Activated T-cell treated with anti-CD3 and anti-CD28 coated beads for 4 hours (primary cell): Measurements from ENCODE around the gene ANAPC5.
"Not testable (repeated sequence)": the region's sequence is repeated elsewhere in the genome, so short reads cannot be mapped to it uniquely, and the experiment has no call there.

Source experiments
- DNase-seq: peaks from one replicate; pipeline ENCODE4 v3.0.0-alpha.2; 2020

The ANAPC5 gene

GRCh38 chr12:121351820-121352681, at the start of gene ANAPC5:
Gene ANAPC5, minus strand, starts transcription at chr12:121352411. Its CDS starts 71 bp downstream, at chr12:121352340.
- DNase-seq = peak; percentile 82

GRCh38 chr12:121400332-121401139, 48.3 kb upstream of the ANAPC5 start:
- peak; percentile 43 for DNase-seq

- DNase-seq = peak; percentile 94
Observed at GRCh38 chr12:121399391-121400331, 47.5 kb upstream of the ANAPC5 start, which contains the start of gene RNF34. Gene RNF34, plus strand, starts transcription at chr12:121400118. Its CDS starts 95 bp downstream, at chr12:121400213.

GRCh38 chr12:121398355-121398754, 46.1 kb upstream of the ANAPC5 start:
- DNase-seq = no peak

GRCh38 chr12:121397521-121397920, 45.3 kb upstream of the ANAPC5 start:
- no peak for DNase-seq

- DNase-seq = no peak
Observed at GRCh38 chr12:121392325-121392716, 40.1 kb upstream of the ANAPC5 start.

GRCh38 chr12:121391619-121392324, 39.6 kb upstream of the ANAPC5 start:
- no peak for DNase-seq

GRCh38 chr12:121390856-121391255, 38.6 kb upstream of the ANAPC5 start:
- no peak for DNase-seq

- DNase-seq = no peak
Observed at GRCh38 chr12:121388421-121388981, 36.3 kb upstream of the ANAPC5 start.

- DNase-seq = not testable (repeated sequence)
Observed at GRCh38 chr12:121384891-121385290, 32.7 kb upstream of the ANAPC5 start.

GRCh38 chr12:121383601-121384021, 31.4 kb upstream of the ANAPC5 start:
- no peak for DNase-seq

GRCh38 chr12:121379945-121380344, 27.7 kb upstream of the ANAPC5 start:
- no peak for DNase-seq

- DNase-seq = no peak
Observed at GRCh38 chr12:121378736-121379135, 26.5 kb upstream of the ANAPC5 start.

- no peak for DNase-seq
Observed at GRCh38 chr12:121376754-121377697, 24.8 kb upstream of the ANAPC5 start.

GRCh38 chr12:121374945-121375584, 22.9 kb upstream of the ANAPC5 start:
- DNase-seq = not testable (repeated sequence)

- not testable (repeated sequence) for DNase-seq
Observed at GRCh38 chr12:121374336-121374735, 22.1 kb upstream of the ANAPC5 start.

GRCh38 chr12:121373755-121374154, 21.5 kb upstream of the ANAPC5 start:
- no peak for DNase-seq

GRCh38 chr12:121371404-121371803, 19.2 kb upstream of the ANAPC5 start:
- no peak for DNase-seq

GRCh38 chr12:121366063-121366459, 13.8 kb upstream of the ANAPC5 start:
- DNase-seq = no peak
